RWPE1 (cell line): ENCODE results near the gene MED6.

Experiments
- CTCF ChIA-PET: fragments of 350-600 bp; sonication (Branson Sonifier 250); formaldehyde crosslinking; extraction: SDS; loops from one replicate; lab custom pipeline; 2021; lab: Yijun Ruan, JAX
- POLR2A ChIA-PET: fragments of 400-600 bp; formaldehyde crosslinking; extraction: SDS; loops from one replicate; lab custom pipeline; 2020; ENCODE audit warnings: antibody characterized with exemption; ENCODE audit not compliant: low non-redundant PET; lab: Yijun Ruan, JAX
- DNase-seq: peaks from one replicate; pipeline ENCODE4 v3.0.0; 2012; ENCODE audit warnings: low spot score
- H3K27ac ChIP-seq: fragments of 450-650 bp; 2 replicates; pipeline ENCODE4 v1.5.1; 2017
- CTCF ChIP-seq: fragments of 450-650 bp; conservative IDR thresholded peaks from 2 replicates; pipeline ENCODE4 v1.5.1; 2017; ENCODE audit warnings: low read depth, mild to moderate bottlenecking

The MED6 gene

GRCh38 chr14:70600382-70601157, at the start of gene MED6:
MED6 (minus strand) TSS chr14:70600655; CDS start chr14:70600637, 18 bp downstream.
- ChIA-PET POLR2A (no interaction called here), CTCF (no interaction called here)
- no peak for TF ChIP-seq CTCF
- H3K27ac ChIP-seq, result peak within 1 kb of the TSS; percentile 70
- DNase-seq, result peak; percentile 97

DNA sequence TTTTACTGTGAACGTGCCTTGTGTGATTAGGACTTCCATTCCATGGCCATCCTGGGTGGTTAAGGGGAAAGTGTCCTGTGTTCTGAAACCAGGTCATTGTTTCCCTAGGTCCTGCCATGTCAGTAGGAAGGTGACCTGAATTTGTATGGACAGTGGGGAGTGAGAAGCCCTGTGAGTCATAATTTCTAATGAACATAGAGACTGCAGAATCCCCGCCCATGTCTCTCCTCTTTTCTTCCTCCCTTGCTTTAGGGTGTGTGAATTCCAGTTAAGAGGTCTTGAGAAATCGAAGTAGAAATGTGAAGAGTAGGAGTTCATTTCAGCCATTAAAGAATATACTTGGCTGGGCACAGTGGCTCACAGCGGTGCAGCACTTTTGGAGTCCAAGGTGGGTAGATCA, 49.3 kb upstream of the MED6 start:
- ChIA-PET POLR2A (no interaction called here), CTCF (no interaction called here)
- no peak for TF ChIP-seq CTCF
- no peak for DNase-seq
- H3K27ac ChIP-seq, result no peak overlapping the region

- no peak overlapping the region for H3K27ac ChIP-seq
- ChIA-PET POLR2A (no interaction called here), CTCF (interaction anchor here (0.6 kb wide), 1 partner anchor 79 kb away, joined by 3 read pairs; no protein-coding TSS in a partner anchor)
- TF ChIP-seq CTCF, result no peak
- no peak for DNase-seq
Measured at GRCh38 chr14:70648346-70648745, 47.9 kb upstream of the MED6 start.

DNA sequence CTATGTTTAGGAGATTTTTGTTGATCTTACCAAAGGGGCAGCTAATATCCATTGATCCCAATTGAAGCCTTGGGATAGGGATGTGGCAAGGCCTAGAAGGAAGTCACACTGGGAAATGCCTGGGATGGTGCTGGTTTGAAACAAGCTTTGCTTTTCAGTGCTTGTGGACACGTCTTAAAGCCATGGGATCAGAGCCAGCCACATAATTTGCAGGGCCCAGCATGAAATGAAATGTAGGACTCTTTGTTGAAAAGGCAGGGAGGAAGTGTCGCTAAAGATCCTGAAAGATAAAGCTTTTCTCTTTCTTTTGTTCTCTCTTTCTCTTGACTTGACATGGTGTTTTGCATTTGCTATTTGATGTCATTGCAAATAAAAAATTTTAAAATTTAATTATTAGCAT, 46.2 kb upstream of the MED6 start:
- no peak for DNase-seq
- POLR2A ChIA-PET, result no interaction called here
- CTCF ChIA-PET, result interaction anchor here (0.5 kb wide), 1 partner anchor 17 kb away, joined by 3 read pairs; no protein-coding TSS in a partner anchor
- no peak for TF ChIP-seq CTCF
- no peak overlapping the region for H3K27ac ChIP-seq

- no peak for DNase-seq
- POLR2A ChIA-PET, result no interaction called here
- no peak overlapping the region for H3K27ac ChIP-seq
- no peak for TF ChIP-seq CTCF
- CTCF ChIA-PET, result no interaction called here
Measured at GRCh38 chr14:70645892-70646291, 45.4 kb upstream of the MED6 start.

DNA sequence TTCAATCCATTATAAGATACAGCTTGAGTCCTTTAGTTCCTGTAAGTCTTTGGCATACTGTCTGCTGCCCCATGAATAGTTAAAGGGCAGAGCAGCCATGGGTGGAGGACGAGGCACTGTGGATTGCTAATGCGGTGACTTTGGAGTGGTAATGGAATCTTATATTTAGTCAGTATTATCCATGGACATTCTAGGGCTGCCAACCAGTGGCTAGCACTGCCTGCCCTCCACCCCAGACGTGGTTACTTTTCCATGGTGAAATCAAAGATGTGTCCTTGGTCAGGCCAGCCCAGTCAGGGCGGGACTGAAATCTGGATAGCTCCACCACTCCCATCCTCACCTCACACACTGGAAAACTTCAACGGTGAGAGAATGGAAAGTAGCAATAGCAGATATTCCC, 43.5 kb upstream of the MED6 start:
- TF ChIP-seq CTCF, result no peak
- ChIA-PET POLR2A (interaction anchor here (0.6 kb wide), 1 partner anchor 22 kb away, joined by 4 read pairs; no protein-coding TSS in a partner anchor), CTCF (interaction anchor here (0.6 kb wide), 1 partner anchor 73 kb away, joined by 3 read pairs; no protein-coding TSS in a partner anchor)
- DNase-seq, result no peak
- H3K27ac ChIP-seq, result no peak overlapping the region
